Measurements from ENCODE around the gene IFNG-AS1.
A peak's percentile ranks its signal among the peaks of the same experiment; 100 is the strongest.

Gene IFNG-AS1

GRCh38 chr12:68040450-68041075, 51.3 kb downstream of the IFNG-AS1 start:
- DNase-seq, result peak in 1 of 2 experiments; percentile 2

DNA sequence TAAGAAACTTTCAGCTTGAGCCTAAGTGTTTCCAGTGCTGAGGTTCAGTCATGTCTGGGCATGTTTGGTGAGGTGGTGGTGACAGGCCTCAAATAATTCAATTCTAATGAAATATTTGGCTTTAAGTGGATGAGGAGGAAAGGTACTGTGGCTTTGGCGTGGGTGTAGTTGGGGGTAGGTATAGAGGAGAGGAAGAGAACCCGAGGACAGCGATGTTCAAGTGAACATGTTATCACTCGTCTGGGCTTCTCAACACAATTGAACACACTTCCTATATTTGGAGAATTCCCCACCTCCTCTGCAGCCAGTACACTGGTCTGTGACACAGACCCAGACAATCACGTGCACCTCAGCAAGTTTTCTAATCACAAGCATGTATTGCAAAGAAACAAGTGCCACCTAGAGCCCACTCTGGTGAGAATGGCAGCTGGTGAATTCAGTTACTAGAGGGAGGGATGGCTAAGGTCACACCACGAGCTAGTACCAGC, 53.0 kb downstream of the IFNG-AS1 start:
- no peak for DNase-seq

GRCh38 chr12:68043435-68043834, 54.2 kb downstream of the IFNG-AS1 start:
- no peak for DNase-seq

GRCh38 chr12:68048648-68049297, 59.5 kb downstream of the IFNG-AS1 start:
- no peak for DNase-seq

DNA sequence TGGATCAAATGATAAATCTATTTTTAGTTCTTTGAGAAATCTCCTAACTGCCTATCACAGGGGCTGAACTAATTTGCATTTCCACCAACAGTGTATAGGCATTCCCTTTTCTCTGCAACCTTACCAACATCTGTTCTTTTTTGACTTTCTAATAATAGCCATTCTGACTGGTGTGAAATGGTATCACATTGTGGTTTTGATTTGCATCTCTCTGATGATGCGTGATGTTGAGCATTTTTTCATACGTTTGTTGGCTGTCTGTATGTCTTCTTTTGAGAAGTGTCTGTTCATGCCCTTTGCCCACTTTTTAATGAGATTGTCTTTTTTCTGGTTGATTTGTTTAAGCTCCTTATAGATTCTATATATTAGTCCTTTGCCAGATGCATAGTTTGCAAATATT, 67.1 kb downstream of the IFNG-AS1 start:
- DNase-seq, result no peak

DNA sequence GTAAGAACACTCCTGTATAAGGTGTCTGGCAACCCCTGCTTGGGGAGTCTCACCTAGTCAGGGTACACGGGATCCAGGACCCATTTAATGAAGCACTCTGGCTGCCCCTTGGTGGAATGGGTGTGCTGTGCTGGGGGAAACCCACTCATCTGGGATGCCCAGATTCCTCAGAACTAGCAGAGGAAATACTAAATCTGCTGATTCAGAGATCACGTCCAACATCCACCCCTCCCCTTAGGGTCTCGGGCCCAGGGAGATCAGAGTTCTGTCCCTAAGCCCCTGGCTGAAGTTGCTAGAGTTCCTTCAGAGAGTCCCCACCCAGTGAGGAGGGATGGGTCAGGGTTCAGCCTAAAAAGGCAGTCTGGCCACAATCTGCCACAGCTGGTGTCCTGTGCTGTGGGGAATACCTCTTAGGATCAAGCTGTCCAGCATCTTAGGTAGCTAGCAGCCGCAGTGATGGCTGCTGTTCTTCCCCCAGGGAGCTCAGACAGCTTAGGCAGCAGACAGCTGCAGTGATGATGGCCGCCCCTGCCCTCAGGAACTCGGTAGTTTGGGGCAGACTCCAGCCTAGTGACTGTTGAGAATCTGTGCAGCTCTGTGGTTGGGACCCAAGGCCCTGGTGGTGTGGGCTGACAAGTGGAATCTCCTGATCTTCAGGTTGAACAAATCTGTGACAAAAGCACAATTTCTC, 74.8 kb downstream of the IFNG-AS1 start:
- no peak for DNase-seq

- no peak for DNase-seq
Observed at GRCh38 chr12:68065163-68065562, 75.9 kb downstream of the IFNG-AS1 start.

DNA sequence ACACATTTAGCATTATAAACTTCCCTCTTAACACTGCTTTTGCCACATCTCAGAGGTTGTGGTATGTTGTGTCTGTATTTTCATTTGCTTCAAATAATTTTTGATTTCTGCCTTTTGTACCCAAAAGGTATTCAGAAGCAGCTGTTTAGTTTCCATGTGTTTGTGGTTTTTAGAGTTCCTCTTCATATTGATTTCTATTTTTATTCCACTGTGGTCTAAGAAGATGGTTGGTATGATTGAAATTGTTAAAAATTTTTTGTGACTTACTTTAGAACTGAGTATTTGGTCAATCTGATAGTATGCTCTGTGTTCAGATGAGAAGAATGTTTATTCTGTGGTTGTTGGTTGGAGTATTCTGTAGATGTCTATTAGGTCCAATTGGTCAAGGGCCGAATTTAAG, 76.4 kb downstream of the IFNG-AS1 start:
- DNase-seq, result no peak

GRCh38 chr12:68067762-68068376, 78.6 kb downstream of the IFNG-AS1 start:
- no peak for DNase-seq

DNA sequence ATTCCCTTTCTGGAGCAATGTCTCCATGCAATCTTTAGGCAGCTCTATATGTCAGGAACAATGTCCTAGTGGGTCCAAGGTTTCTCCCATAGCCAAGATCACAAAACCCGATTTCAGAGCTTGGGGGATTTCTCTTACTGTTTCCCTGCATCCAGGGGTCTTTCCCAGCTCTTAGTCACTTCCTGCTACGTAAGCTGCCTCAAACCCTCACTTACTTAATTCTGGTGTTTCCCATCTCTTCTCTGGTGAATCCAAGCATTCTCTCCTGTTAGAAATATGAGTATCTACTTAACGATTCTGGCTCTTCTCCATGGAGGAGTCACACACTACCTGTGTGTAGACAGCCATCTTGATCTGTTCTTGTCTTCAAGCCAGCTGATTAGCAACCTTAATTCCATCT, 80.0 kb downstream of the IFNG-AS1 start:
- no peak for DNase-seq

All from cerebellar nuclear complex (tissue), 1 donor.